GM18951 (cell line): Measurements from ENCODE around the gene GJB2.

ENCODE experiments used
- POLR2A ChIP-seq: IDR thresholded peaks from 4 replicates; pipeline ENCODE4 v1.6.1; 2011; ENCODE audit warnings: mild to moderate bottlenecking; ENCODE audit not compliant: insufficient read length, insufficient read depth; ENCODE audit errors: extremely low read depth
- in situ Hi-C: fragments of 300-500 bp; cut with MboI; formaldehyde crosslinking; loops from one replicate; pipeline ENCODE4 v1.12.0; 2022; ENCODE audit warnings: low sequenced_read_pairs, mixed read lengths, inconsistent platforms; ENCODE audit not compliant: unreplicated experiment

GJB2 gene

DNA sequence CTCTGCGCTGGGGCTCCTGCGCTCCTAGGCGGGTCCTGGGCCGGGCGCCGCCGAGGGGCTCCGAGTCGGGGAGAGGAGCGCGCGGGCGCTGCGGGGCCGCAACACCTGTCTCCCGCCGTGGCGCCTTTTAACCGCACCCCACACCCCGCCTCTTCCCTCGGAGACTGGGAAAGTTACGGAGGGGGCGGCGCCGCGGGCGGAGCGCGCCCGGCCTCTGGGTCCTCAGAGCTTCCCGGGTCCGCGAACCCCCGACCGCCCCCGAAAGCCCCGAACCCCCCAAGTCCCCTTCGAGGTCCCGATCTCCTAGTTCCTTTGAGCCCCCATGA lies at the start of gene GJB2:
GJB2 (minus strand) TSS at position 103 of the 326 bp plus-strand sequence. CDS start 3,357 bp downstream, outside the sequence.
- in situ Hi-C loops: loop anchor here (5.0 to 25.0 kb wide), 3 partner anchors 182 to 735 kb away; no protein-coding TSS in a partner anchor
- no peak for TF ChIP-seq POLR2A

DNA sequence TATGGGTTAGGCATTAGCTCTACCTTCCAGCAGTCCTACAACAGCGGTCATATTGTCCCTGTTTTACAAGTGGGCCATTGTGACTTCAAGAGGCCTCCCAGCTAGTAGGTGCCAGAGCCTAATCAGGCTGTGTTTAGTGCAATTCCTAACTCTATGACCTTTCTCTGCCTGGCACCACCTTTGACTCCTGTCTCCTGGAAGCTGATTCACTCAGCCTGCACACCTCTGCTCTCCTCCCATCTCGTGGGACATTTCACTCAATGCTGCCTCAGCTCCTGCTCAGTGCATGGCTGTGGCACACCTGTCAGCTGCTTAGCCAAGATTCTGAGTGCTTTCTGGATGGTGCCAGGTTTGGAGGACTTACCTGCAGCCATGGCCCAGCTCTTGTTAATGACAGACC lies 48.9 kb upstream of the GJB2 start:
- TF ChIP-seq POLR2A: no peak
- in situ Hi-C loops: no loop called here

DNA sequence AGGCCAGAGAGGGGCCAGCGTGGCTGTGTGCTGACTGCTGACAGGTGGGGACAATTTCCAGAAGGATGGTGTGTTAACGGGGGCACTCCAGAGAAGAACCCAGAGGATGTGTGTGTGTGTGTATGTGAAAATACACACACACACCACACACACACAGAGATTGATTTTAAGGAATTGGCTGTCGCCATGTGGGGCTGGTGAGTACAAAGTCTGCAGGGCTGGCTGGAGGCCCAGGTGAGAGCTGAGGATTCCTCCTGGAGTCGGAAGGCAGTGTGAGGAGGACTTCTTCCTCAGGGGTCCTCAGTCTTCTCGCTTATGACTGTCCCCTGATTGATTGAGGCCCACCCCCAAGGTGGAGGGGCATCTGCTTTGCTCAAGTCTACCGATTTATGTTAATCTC lies 47.0 kb upstream of the GJB2 start:
- in situ Hi-C loops: no loop called here
- TF ChIP-seq POLR2A: no peak

DNA sequence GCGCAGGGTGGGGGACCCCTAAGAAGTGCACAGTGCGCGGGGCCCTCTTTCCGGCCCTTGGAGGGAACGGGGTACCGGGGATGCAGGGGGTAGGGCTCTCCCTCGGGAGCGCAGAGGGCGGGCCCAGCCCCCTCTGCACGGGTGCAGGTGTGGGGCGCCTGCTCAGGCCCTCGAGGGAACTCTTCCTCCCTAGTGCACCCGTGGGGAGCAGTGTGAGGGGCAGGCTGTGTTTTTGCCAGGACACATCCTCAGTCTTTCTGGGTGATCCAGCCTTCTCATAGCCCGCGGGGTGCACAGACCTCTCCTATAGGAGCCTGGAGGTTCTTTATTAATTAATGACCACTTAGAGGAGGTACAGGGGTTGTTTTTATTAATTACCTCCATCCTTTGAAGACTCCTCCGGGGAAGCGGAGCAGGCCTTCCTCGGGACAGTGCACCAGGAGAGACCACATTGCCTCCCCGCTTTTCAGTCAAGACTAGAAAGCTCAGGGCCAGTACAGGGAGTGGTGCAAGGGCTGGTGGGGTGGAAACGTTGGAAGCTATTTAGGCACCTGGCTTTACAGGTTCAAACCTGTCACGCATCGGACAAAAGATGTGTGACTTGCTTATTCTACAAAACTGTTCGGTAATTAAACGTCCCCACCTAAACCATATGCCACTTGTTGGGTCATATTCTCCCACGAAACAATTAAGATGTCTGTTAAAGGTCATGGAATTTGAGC lies 40.0 kb upstream of the GJB2 start:
- no peak for TF ChIP-seq POLR2A
- in situ Hi-C loops: no loop called here

DNA sequence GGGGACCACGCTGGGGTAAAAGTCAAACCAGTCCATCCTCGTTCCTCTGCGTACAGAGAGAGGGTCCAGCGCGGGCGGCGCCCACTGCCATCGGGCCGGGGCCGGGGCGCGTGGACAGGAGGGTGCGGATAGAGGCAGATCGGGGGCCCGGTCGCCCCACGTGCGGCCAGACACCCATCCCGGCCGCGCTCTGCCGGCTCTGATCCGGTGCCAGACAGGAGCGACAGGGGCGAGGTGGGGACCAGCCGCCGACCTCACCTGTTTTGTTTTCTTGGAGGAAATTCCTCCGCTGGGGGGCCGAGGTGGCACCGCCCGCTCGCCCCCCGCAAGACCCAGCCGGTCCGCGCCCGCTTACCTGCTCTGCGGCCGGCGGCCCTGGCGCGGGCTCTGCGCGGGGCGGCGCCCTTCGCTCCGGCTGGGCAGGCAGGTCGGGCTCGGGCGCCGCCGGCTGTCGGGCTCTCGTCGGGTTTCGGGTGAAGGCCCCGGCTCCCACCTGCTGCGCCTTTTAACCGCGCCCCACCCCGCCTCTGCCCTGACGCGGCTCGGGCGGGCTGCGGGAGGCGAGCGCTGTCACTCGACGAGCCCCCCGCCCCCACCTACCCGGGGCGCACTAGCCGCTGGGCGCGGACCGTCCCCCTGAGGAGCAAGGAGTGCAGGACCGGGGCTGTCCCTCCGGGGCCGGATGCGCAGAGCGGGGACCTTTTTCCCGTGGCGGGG lies 39.3 kb upstream of the GJB2 start, which contains the start of gene GJB6:
GJB6 (minus strand) TSS at position 481 of the 717 bp plus-strand sequence. CDS start 8,839 bp downstream, outside the sequence.
- TF ChIP-seq POLR2A: no peak
- in situ Hi-C loops: no loop called here

DNA sequence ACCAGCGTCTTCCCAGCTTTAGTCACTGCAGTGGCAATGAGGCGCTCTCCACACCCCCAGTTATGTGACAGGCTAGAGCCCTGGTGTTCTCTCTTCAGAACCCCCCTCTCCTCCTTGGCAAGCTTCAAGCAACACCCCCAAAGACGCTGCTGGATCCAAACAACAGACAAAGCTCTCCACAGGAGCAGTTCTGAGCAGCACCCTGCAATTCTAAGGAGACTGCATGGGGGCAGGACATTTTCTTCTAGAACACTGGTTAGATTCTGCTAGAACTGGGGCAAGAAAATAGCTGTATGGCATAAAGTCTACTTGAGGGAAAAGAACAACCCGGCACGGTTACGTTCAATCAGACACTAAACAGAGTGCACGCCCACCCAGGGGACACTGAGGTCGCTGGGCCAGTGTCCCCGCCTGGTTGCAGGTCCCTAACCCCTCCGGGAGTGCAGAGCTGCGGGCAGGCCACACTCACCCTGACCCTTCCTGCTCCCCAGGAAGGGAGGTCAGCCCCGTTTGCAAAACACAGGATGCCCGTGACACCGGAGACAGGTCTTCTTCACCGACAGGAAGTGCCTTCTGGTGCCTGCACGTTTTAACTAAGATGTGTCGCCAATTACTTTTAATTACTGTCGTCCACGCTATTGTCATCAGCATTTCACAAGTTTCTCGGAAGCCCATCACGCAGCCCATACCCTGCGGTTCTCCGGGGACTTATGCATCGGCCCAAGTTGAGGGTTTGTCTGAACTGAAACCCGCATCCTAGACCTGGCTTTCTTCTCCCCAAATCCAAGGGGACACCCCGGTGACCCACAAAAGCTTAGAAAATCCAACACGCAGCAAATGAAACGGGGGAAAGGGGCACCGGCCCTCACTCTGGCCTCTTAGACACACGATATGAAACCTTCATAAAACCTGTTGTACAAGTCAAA lies 38.4 kb upstream of the GJB2 start:
- no peak for TF ChIP-seq POLR2A
- in situ Hi-C loops: no loop called here

DNA sequence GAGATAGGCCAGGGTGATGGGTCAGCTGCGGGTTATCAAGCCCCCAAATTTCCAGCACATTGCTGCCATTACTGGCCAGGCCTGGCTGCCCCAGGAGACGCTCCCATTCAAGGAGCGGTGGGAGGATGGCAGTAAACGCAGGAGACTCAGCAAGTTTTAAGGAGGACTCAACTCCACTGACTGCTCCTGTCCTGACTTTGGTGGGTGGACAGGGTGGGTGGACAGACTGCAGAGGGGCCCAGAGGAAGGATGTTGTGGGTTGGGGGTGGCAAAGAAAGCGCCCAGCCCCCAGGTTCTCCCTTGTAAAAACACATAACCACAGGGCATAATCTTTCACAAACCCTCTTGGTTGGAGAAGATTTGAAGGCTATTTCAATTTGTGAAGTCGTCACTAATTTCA lies 35.0 kb upstream of the GJB2 start:
- TF ChIP-seq POLR2A: no peak
- in situ Hi-C loops: no loop called here

DNA sequence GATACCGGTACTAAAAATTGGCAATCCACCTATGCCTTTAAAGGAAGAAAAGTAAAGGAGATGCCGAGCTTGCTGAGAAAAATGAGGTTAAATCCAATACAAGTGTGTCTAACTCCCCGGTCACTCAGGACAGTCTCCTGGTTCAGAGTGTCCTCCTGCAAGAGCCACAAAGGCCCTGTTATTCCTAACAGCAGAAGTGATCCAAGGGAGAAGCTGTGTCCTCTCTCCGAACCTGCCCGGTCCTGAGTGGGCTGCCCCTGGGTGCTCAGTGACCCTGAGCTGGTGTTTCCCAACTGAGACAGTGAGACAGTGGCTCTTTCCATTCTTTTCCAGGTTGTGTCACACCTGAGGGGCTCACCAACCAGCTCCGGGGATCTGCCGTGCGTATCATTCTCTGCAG lies 34.5 kb upstream of the GJB2 start:
- in situ Hi-C loops: no loop called here
- TF ChIP-seq POLR2A: no peak

DNA sequence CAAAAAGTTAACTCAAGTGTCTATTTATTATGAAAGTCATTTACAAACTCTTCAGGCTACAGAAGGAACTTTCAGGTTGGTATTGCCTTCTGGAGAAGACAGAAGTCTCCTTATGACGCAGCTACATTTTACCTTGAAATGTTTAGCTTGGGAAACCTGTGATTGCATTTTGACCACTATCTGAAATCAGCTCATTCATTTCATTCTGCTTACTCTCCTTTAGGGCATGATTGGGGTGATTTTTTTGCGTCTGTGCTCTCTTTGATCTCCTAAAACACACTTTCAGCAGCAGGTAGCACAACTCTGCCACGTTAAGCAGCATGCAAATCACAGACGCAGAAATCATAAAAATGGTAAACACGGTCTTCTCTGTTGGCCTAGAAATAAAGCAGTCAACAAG lies 29.8 kb upstream of the GJB2 start:
- no peak for TF ChIP-seq POLR2A
- in situ Hi-C loops: no loop called here

DNA sequence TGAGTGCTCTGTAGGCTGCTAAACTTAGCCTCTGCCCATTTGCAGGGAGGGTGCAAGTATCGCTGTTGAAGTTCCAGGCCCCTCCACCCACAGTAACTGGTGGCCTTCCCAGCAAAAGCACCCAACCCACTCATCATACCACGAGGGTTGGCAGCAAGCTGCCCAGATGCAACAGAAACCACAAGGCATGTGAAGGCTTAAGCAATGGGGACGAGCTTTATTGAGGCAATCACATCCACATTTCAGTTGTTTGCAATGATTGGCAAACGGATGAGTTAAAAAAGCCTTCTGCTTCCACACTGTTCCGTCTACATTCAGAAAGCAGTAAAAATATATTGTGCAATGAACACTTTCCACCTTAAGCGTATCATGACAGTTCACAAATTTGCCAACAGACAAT lies 29.0 kb upstream of the GJB2 start:
- no peak for TF ChIP-seq POLR2A
- in situ Hi-C loops: no loop called here

DNA sequence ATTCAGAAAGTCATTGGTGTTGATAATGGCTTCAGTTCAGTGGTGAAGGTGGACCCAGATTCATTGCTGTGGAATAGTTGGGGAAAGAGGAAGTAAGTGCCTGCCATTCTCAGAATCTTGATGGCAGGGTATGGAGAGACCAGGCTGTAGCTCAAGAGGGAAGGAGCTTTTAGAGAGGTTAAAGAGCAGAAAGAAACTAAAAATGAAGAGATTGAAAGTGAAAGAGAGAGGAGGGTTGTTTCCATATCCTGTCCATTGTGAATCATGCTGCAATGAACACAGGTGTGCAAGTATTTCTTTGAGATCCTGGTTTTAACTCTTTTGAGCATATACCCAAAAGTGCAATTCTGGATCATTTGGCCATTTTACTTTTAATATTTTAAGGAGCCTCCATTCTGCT lies 26.8 kb upstream of the GJB2 start:
- in situ Hi-C loops: no loop called here
- TF ChIP-seq POLR2A: no peak

DNA sequence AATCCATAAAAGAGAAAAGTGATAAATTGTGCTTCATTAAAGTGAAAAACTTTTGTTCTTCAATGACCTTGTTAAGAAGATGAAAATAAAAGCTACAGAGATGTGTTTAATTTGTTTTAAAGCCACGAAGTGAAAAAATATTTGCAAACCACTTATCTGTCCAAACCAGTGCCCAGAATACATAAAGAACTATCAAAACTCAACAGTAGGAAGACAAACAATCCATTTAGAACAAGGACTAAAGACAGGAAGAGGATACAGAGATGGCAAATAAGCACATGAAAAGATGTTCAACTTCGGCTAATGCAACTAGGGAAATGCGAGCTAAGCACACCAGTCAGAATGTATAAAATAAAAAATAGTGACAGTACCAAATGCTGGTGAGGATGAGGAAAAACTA lies 24.4 kb upstream of the GJB2 start:
- no peak for TF ChIP-seq POLR2A
- in situ Hi-C loops: no loop called here

DNA sequence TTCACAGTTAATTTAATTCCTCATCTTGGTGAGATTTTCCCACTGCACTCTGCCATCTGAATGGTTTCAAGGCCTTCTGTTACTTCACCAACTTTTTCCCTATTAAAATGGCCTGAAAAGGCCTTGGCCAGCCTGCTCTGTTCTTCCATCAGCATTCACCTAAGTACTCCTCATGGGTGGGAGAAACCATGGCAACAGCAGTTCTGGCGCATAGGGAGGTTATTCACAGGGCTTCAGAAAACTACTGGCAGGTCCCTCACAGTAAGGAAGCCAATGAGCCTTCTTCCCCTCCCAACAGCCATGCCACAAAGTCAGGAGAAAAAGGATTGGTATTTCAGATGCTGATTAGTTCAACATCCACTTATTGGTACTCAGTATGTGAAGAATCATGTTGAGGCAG lies 17.2 kb upstream of the GJB2 start:
- TF ChIP-seq POLR2A: no peak
- in situ Hi-C loops: no loop called here
